WI38 (cell line): ENCODE results near the gene GGT5.
A peak's percentile ranks its signal among the peaks of the same experiment; 100 is the strongest.
"Not testable (repeated sequence)": the region's sequence is repeated elsewhere in the genome, so short reads cannot be mapped to it uniquely, and the experiment has no call there.

Experiments used
- H3K4me3 ChIP-seq: 2 replicates; pipeline ENCODE4 v1.5.1; 2011; ENCODE audit warnings: low read depth, mild to moderate bottlenecking, control low read depth, low read length
- TF ChIP-seq, protein P1 (sequence below): IDR thresholded peaks from 2 replicates; pipeline ENCODE4 v1.5.1; 2012; ENCODE audit warnings: low read depth, mild to moderate bottlenecking, control low read depth, low read length

Gene GGT5

DNA sequence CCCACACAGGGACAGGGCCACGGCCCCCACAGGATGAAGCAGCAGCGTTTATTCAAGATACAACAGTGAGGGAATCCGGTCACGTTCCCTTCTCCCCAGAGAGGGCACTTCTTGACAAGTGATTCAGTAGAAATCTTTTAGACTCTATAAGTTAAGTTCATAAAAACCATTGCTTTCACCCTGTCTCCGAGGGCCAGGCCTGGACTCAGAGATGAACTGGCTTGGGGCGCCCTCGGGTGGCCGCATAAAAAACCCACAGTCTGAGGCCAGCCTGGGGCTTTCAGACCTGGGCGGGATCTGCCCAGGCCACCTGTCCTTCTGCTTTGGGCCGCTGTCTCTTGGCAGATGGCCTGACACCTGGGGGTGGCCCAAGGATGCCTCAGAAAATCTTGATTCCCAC, 14.6 kb upstream of the GGT5 start:
- H3K4me3 ChIP-seq: not testable (repeated sequence)

DNA sequence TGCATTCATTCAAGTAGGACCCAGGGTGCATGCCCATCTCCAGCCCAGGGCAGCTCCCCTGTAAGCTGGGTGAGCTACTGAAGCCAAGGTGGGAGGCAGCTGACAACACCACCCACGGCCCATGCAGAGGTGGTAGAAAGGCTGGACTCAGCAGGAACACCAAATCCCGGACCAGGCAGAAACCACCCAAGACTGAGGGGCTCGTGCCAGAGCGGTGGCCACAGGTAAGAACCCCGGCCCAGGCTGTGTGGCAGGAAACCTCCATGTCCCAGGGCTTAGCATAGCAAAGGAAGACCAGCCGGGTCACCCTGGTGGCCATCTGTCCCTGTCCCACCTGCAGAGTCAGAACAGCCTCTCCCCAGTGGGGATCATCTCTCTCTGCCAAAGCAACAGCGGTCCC, 11.9 kb upstream of the GGT5 start:
- not testable (repeated sequence) for H3K4me3 ChIP-seq

DNA sequence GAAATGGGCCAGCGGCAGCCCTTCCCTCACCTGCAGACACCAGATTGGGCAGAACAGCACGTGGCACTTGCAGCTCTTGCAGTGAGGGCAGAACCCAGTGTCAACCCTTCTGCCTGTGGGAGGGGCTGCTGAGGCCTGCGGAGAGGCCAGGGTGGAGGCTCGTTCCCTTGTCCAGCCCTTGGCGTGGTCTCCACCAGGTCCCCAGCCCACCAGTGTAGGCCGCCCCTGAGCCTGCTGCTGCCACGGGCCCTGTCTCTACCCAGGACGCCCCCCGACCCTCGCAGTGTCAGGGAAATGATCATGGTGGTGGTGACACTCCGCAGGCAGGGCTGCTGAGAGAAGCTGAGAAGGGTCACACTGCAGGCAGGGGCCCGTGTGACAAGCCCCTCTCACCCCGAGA, 11.3 kb upstream of the GGT5 start:
- not testable (repeated sequence) for H3K4me3 ChIP-seq

DNA sequence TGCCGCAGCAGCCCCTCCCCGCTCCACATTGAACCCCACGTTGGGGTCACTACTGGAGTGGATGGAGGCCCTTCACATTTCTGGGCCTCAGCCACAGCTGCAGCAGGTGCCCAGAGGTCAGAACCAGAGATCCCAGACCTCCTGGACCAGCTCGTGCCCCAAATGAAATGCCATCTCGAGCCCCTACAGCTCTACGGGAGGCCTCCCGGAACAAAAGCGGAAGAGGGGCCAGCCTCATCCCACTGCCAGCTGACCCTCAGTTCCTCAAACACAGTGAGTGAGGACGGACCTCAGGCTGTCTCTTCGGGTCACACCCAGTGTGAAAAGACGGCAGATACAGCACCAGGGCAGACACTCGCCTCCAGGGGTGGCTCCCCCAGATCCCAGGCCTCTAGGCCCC, 8.2 kb upstream of the GGT5 start:
- not testable (repeated sequence) for H3K4me3 ChIP-seq

DNA sequence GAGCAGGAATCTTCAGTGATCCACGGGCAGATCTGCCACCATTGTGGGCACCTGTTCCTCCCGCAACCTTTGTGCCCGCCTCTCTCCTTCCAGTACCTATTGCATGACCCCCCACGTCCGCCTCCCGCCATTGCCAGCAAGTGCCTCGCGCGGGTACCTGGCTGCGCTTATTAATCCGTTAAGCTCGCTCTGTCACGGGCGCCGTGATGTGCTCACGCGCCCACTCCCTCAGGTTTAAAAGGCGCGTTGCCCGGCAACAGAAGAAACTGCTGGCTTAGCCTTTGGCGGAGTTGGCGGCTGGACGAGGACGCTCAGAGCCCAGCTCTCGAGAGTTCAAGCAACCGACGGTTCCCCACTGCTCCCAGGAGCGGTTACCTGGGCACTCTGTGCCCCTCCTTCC, 6.4 kb upstream of the GGT5 start:
- not testable (repeated sequence) for H3K4me3 ChIP-seq

DNA sequence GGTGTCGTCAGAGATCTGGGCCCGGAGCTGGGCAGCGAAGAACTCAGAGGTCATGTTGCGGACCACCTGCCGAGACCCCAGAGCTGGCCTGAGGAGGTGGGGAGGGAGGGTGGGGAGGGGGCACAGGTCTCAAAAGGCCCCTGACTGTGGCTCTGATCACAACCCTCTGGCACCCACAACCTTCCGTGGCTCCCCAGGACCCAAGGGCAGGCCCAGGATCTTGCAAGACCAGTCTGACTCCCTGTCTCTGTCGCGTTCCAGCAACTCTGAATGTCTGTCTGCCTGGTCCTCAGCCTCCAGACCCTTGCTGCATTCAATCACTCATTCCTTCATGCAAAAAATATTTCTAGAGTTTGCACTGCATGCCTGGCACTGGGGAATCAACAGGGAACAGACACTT, 4.5 kb upstream of the GGT5 start:
- H3K4me3 ChIP-seq: not testable (repeated sequence)

DNA sequence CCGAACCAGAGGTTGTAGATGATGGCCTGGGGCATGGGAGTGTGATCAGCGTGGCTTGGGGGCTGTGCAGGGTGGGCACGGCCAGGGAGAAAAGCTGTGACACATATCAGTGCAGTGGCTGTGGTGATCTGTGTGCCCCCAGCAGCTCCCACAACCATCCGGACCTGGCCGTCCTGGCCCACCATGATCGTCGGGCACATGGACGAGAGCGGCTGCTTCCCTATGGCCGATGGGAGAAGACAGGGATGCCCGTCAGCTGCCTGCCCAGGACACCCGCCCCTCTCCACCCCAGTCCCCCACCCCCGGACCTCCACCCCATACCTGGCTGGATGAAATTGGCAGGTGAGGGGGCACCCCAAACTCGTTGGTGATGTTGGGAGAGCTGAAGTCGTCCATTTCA, 3.7 kb upstream of the GGT5 start:
- not testable (repeated sequence) for H3K4me3 ChIP-seq

DNA sequence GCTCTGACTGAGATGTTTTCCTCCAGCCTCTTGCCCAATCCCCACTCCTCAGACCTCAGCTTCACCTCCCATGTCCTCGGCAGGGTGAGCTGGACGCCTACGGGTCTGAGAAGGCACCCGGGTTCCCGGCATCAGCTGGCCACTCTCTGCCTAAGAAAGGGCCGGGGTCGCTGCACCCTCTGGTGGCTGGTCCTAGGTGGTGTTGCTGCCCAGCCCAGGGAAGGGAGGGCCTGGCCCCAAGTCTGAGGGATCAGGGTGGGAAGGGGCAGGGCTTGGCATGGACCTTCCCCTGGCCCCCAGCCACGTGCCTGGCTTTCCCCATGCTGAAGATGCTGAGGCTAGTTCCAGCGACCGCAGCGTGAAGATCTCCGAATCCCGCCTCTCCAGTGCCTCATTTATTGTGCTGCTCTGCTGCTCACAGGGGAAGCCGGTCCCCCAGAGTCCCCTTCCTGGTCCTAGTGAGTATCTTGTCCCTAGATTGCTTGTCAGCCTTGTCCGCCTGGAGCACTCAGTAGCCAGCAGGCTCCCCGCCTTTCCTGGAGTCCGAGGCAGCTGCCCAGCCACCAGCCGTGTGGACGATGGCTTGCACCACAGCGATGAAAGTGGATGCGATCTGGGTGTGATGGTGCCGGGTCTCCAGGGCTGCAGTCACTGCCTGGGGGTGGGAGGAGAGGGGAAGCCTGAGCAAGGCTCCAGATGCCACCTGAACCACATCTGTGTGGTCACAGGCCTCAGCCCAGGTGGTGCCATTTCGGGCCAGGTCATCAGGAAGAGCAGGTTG, 2.9 kb upstream of the GGT5 start:
- TF ChIP-seq, protein P1, sequence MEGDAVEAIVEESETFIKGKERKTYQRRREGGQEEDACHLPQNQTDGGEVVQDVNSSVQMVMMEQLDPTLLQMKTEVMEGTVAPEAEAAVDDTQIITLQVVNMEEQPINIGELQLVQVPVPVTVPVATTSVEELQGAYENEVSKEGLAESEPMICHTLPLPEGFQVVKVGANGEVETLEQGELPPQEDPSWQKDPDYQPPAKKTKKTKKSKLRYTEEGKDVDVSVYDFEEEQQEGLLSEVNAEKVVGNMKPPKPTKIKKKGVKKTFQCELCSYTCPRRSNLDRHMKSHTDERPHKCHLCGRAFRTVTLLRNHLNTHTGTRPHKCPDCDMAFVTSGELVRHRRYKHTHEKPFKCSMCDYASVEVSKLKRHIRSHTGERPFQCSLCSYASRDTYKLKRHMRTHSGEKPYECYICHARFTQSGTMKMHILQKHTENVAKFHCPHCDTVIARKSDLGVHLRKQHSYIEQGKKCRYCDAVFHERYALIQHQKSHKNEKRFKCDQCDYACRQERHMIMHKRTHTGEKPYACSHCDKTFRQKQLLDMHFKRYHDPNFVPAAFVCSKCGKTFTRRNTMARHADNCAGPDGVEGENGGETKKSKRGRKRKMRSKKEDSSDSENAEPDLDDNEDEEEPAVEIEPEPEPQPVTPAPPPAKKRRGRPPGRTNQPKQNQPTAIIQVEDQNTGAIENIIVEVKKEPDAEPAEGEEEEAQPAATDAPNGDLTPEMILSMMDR: peak; percentile 76
- H3K4me3 ChIP-seq: no peak overlapping the region

DNA sequence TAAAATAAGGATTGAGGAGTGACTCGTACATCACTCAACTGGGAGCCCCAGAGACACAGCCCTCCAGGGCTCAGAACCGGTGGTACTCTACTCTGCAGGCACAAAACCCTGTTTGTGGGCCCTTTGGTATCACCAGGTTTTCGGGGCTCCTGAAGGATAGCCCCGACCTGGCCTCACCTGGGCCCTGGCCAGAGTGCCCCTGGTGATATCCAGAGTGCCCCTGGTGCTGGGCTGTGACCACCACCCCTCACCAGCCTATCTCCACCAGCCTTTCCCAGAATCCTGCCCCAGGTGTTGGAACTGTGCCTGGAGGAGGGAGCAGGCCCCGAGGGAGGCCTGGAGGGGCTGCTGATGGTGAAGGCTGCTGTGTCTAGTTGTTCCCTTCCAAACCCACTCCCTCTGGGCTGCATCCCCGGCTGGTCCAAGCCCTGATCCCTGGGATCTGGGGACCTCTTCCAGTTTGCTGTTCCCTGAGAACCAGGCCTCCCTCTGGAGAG, 2.2 kb upstream of the GGT5 start:
- TF ChIP-seq, protein P1: no peak
- H3K4me3 ChIP-seq: no peak overlapping the region

DNA sequence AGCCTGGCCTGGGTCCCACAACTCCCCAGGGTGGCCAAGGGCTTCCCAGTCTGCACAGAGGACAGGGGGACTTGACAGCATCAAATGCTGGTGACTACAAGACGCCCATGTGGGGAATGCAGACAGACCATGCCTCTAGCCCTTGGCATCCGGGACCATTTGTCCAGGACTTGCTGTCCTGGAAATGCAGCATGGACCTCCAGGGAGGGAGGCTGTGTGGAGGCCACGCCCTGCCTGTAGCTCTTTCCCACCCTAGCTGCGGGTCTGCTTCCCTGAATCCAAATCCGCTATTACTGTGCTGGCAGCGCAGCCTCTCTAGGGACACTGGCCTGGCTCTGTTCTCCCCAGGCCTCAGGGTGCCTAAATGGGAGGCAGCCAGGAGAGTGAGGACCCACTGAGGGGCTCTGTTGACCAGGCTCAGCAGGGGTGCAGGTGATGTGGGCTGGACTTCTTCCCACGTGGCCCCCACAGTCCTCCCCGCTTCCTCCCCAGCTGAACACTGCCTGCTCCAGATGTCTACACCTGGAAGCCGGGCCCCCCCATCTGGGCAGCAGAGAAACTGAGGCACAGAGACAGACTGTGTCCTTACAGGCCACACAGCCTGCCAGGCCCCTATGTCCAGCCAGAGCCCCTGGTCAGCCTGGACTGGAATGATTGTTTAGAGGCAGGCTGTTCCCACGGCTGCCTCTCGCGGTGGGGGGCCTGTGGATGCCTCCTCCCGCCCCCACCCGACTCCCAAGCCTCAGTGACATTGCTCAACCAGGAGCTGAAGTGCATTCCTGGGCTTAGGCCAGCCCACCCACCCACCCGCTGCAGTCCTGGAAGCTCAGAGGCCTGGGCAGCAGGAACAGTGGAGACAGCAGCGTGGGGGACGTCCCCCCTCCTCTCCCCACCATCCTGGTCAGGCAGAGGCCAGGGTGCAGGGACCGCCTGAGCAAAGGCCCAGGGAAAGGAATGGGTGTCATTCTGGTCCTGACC, 991 bp upstream of the GGT5 start:
- not testable (repeated sequence) for H3K4me3 ChIP-seq

DNA sequence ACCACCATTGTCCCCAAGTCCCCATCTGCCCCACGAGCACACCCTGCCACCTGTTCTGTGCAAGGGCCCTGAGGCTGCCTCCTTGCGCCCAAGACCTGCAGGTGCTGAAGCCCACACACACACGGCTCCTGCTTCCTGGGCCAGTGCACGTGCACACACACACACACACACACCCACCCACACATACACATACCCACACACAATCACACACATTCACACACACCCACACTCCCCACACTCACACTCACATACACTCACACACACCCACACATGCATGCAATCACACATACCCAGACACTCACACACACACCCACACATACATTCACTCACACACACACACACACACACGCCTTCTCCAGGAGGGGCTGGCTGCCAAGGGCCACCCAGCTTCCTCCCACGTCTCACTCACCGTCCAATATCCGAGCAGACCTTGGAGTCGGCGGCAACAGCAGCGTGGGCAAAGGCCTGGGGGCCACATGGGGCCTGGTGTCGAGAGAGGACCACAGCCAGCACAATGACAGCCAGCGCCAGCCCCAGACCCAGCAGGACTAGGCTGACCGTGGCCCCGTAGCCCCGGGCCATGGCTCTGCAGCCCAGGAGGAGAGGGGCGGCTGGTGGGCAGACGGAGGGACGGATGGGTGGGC, 616 bp downstream of the GGT5 start:
- H3K4me3 ChIP-seq: no peak overlapping the region
- TF ChIP-seq, protein P1: no peak

DNA sequence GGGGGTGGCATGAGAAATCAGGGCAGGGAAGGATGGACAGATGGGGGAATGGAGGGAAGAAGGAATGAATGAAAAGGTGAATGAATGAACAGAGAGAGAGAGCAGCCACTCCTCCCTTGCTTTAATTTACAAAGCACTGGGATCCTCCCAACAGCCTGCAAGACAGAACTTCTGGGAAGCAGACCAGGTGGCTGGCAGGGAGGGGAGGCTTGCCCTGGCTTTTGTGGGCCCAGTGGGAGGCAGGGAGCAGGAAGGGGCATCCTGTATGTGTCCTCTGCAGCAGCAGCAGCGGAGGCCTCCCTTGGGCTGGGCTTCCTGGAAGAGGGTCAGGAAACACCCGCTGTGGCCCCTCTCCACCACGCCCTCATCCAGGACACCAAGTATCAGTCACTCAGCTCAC, 1.5 kb downstream of the GGT5 start:
- not testable (repeated sequence) for H3K4me3 ChIP-seq

DNA sequence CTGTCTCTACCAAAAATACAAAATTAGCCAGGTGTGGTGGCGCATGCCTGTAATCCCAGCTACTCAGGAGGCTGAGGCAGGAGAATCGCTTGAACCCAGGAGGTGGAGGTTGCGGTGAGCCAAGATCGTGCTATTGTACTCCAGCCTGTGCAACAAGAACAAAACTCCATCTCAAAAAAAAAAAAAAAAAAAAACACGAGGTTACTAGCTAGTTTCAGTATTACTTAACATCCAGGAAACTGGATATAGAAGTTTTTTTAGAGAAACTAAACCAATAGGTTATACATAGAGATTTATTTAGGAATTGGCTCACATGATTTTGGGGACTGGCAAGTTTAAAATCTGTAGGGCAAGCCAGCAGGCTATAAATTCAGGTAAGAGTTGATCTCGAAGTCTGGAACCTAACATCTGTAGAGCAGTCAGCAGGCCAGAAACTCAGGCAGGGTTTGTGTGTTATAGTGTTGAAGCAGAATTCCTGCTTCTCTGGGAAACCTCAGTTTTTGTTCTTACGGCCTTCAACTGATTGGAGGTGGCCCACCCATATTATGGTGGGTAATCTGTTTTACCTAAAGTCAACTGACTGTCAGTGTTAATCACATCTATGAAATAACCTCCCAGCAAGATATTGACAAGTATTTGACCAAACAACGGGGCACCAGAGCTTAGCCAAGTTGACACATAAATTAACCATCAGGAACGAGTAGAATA, 3.7 kb downstream of the GGT5 start:
- H3K4me3 ChIP-seq: not testable (repeated sequence)
